HepG2 (cell line): ENCODE measurements around the gene MRPL43. TPM values are rescaled to one million over a fixed set of nuclear protein-coding genes. Genes with fewer than 3 reads are reported as not detected.
A peak's percentile ranks its signal among the peaks of the same experiment; 100 is the strongest.

Experiments used
- ATF2 ChIP-seq: sonication (generic); formaldehyde crosslinking; IDR thresholded peaks from 2 replicates; pipeline ENCODE4 v1.4.0; 2020; ENCODE audit warnings: missing genetic modification reagents
- CC2D1A ChIP-seq: sonication (generic); formaldehyde crosslinking; IDR thresholded peaks from 2 replicates; pipeline ENCODE4 v1.8.1; 2023; ENCODE audit warnings: mild to moderate bottlenecking, missing genetic modification reagents
- PHB2 ChIP-seq: fragments of 450-650 bp; IDR thresholded peaks from 2 replicates; pipeline ENCODE4 v1.6.1; 2018; ENCODE audit not compliant: partially characterized antibody
- TEAD2 ChIP-seq: sonication (generic); formaldehyde crosslinking; IDR thresholded peaks from 2 replicates; pipeline ENCODE4 v1.9.0; 2021; ENCODE audit warnings: missing genetic modification reagents
- THRA ChIP-seq: sonication (generic); formaldehyde crosslinking; IDR thresholded peaks from 2 replicates; pipeline ENCODE4 v1.4.0; 2020; ENCODE audit warnings: missing genetic modification reagents, borderline replicate concordance
- ZFX ChIP-seq: sonication (generic); formaldehyde crosslinking; IDR thresholded peaks from 2 replicates; pipeline ENCODE4 v1.4.0; 2020; ENCODE audit warnings: mild to moderate bottlenecking, low read depth, missing genetic modification reagents, moderate library complexity
- ZNF275 ChIP-seq: sonication (generic); formaldehyde crosslinking; IDR thresholded peaks from 2 replicates; pipeline ENCODE4 v1.8.0; 2022; ENCODE audit warnings: missing genetic modification reagents, mild to moderate bottlenecking, inconsistent platforms, borderline replicate concordance
- ZNF616 ChIP-seq: sonication (generic); formaldehyde crosslinking; IDR thresholded peaks from 2 replicates; pipeline ENCODE4 v1.5.0; 2020; ENCODE audit warnings: low read depth, mild to moderate bottlenecking, missing genetic modification reagents
- ZNF777 ChIP-seq: sonication (generic); formaldehyde crosslinking; IDR thresholded peaks from 2 replicates; pipeline ENCODE4 v1.4.0; 2020; ENCODE audit warnings: missing genetic modification reagents
- ZUFSP ChIP-seq: sonication (generic); formaldehyde crosslinking; IDR thresholded peaks from 2 replicates; pipeline ENCODE4 v1.9.0; 2021; ENCODE audit warnings: missing genetic modification reagents, mild to moderate bottlenecking, borderline replicate concordance
- polyA plus RNA-seq, 8 experiments: library from polyadenylated mRNA; depleted of rRNA in 3 of 8; stranded (reverse) in 7 of 8; unstranded in 1 of 8; fragments of >200 nt; fragmentation: Illumina TruSeq in 4 of 8; extraction: Trizol in 4 of 8; gene quantifications; 2 replicates each; pipeline versions ENCODE4 v1.2.1 to v1.2.3, GENCODE V29; 2011 to 2016; ENCODE audit warnings: low read depth in 4 of 8, missing spikeins in 1 of 8, mixed read lengths in 1 of 8; ENCODE audit not compliant: insufficient read depth in 1 of 8
- total RNA-seq, 5 experiments: library from RNA; depleted of rRNA; stranded (reverse); fragments of >200 nt; fragmentation: Illumina TruSeq; extraction: Trizol; gene quantifications; 2 replicates each; pipeline ENCODE4 v1.2.3, GENCODE V29; 2016; ENCODE audit warnings: low read depth in 1 of 5
- TF ChIP-seq, protein P1 (sequence below): sonication (generic); formaldehyde crosslinking; IDR thresholded peaks from 2 replicates; pipeline ENCODE4 v1.8.0; 2022; ENCODE audit warnings: mild to moderate bottlenecking, missing genetic modification reagents
- TF ChIP-seq, protein P2 (sequence below): IDR thresholded peaks from 2 replicates; pipeline ENCODE4 v1.4.0; 2020; ENCODE audit warnings: mild to moderate bottlenecking, missing genetic modification reagents

MRPL43 gene
- total and polyA plus RNA-seq, 2 of the 13 experiments (the other 11 are each of a cell fraction or from before 2014, with no cell fraction given), result 71.0 to 73.7 TPM

DNA sequence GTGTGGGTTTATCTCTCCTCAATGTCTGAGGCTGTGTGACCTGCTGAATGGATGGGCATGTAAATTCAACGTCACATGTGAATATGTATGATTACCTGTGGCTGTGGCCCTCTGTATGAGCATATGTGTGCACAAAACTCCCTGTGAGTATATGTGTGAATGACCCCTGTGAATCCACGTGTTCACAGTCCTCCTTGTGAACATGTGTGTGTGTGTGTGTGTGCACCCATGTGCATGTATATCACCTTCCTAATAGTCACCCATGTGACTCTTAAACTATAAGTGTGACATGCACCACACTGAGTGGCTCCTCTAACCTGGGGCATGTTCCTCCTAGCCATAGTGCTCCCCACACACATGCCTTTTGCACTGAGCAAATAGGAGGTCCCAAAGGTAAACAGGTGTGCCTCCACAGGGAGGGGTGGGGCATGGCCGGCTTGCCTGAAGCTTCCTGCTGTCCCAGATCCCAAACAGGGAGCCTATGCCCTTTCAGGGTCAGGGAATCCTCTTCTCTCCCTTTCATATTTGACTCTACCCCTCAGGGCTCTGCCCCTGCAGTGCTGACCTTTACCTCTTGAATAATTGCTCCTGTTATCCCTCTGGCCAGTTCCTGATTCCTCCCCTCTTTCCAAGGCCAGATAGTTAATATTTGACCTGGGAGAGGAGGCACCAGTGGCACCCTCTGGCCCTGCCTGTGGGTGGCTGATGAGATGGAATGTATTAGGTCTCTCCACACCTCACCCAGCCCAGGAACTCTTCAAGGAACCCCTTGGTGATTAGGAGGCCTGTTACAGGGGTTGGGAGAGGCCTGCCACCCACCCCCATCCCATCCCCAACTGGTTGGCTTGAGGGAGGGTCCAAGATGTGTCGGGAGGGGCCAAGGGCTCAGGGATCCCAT is 16.1 kb downstream of the MRPL43 start (continued):
- no peak for TF ChIP-seq ZUFSP (CRISPR knock-in tag)
- no peak; the same call in 1 of the 2 replicates for TF ChIP-seq ZNF616 (CRISPR knock-in tag)
- TF ChIP-seq ZFX (CRISPR knock-in tag), result peak; percentile 11; the same call in 1 of the 2 replicates
- TF ChIP-seq, protein P1, sequence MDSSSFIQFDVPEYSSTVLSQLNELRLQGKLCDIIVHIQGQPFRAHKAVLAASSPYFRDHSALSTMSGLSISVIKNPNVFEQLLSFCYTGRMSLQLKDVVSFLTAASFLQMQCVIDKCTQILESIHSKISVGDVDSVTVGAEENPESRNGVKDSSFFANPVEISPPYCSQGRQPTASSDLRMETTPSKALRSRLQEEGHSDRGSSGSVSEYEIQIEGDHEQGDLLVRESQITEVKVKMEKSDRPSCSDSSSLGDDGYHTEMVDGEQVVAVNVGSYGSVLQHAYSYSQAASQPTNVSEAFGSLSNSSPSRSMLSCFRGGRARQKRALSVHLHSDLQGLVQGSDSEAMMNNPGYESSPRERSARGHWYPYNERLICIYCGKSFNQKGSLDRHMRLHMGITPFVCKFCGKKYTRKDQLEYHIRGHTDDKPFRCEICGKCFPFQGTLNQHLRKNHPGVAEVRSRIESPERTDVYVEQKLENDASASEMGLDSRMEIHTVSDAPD (CRISPR knock-in tag), result peak; percentile 62
- no peak; the same call in 1 of the 2 replicates for TF ChIP-seq ZNF275
- no peak for TF ChIP-seq PHB2
- no peak for TF ChIP-seq CC2D1A (CRISPR knock-in tag)
- TF ChIP-seq THRA, result peak; percentile 88
- TF ChIP-seq, protein P2, sequence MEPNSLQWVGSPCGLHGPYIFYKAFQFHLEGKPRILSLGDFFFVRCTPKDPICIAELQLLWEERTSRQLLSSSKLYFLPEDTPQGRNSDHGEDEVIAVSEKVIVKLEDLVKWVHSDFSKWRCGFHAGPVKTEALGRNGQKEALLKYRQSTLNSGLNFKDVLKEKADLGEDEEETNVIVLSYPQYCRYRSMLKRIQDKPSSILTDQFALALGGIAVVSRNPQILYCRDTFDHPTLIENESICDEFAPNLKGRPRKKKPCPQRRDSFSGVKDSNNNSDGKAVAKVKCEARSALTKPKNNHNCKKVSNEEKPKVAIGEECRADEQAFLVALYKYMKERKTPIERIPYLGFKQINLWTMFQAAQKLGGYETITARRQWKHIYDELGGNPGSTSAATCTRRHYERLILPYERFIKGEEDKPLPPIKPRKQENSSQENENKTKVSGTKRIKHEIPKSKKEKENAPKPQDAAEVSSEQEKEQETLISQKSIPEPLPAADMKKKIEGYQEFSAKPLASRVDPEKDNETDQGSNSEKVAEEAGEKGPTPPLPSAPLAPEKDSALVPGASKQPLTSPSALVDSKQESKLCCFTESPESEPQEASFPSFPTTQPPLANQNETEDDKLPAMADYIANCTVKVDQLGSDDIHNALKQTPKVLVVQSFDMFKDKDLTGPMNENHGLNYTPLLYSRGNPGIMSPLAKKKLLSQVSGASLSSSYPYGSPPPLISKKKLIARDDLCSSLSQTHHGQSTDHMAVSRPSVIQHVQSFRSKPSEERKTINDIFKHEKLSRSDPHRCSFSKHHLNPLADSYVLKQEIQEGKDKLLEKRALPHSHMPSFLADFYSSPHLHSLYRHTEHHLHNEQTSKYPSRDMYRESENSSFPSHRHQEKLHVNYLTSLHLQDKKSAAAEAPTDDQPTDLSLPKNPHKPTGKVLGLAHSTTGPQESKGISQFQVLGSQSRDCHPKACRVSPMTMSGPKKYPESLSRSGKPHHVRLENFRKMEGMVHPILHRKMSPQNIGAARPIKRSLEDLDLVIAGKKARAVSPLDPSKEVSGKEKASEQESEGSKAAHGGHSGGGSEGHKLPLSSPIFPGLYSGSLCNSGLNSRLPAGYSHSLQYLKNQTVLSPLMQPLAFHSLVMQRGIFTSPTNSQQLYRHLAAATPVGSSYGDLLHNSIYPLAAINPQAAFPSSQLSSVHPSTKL, result peak; percentile 97
- TF ChIP-seq TEAD2 (CRISPR knock-in tag), result no peak
- TF ChIP-seq ATF2 (CRISPR knock-in tag), result peak; percentile 66; the same call in 1 of the 2 replicates
- no peak for TF ChIP-seq ZNF777 (CRISPR knock-in tag)
